ENCODE results near the gene OSER1. TPM values are rescaled to one million over a fixed set of nuclear protein-coding genes. Genes with fewer than 3 reads are reported as not detected.

OSER1 gene
- total RNA-seq, 1 experiment from 2014 or later, result 34.8 TPM

- ChIA-PET CTCF (no interaction called here), POLR2A (ENCODE audit: unreplicated experiment) (no interaction called here)
- Histone ChIP-seq H3K4me2 (ENCODE audit: low read length) (no peak overlapping the region), H3F3A (ENCODE audit: low read length, unreplicated experiment) (no peaks in the 10 kb centered on the region), H3K27ac (ENCODE audit: low read length) (no peak overlapping the region), H2AFZ (ENCODE audit: low read length) (no peak overlapping the region), H3K79me2 (ENCODE audit: low read length) (no peaks in the 10 kb centered on the region), H3K9ac (ENCODE audit: low read length) (no peak overlapping the region), H3K4me1 (ENCODE audit: insufficient read depth, low read length) (no peaks in the 10 kb centered on the region), H4K20me1 (ENCODE audit: low read length) (no peaks in the 10 kb centered on the region), H3K9me2 (replicated peaks; ENCODE audit: low read length) (no peaks in the 10 kb centered on the region), H3K27me3 (ENCODE audit: low read length) (no peaks in the 10 kb centered on the region), H3K4me3 (ENCODE audit: low read length) (no peak overlapping the region), H3K9me3 (ENCODE audit: low read length) (no peaks in the 10 kb centered on the region), H3K36me3 (ENCODE audit: low read depth, low read length) (no peaks in the 10 kb centered on the region)
- intact Hi-C loops (cut with micrococcal nuclease), result no loop called here
- DNase-seq, result no peak
- no peak for ATAC-seq
- no TSS peak for BruUV-seq (replicated peaks)
- TF ChIP-seq EZH2phosphoT487 (IDR thresholded peaks at IDR 0.05; ENCODE audit: borderline replicate concordance, low read length) (no peak), CTCF (conservative IDR thresholded peaks at IDR 0.05; ENCODE audit: low read depth, low read length) (no peak), EZH2 (IDR thresholded peaks at IDR 0.05; ENCODE audit: low read length, unreplicated experiment) (no peak)
Measured at GRCh38 chr20:44256961-44257360, 46.4 kb upstream of the OSER1 start.

- Histone ChIP-seq H3K36me3 (ENCODE audit: low read depth, low read length) (no peaks in the 10 kb centered on the region), H4K20me1 (ENCODE audit: low read length) (no peaks in the 10 kb centered on the region), H3K27ac (ENCODE audit: low read length) (no peak overlapping the region), H3K79me2 (ENCODE audit: low read length) (no peaks in the 10 kb centered on the region), H3K27me3 (ENCODE audit: low read length) (no peaks in the 10 kb centered on the region), H3K9me3 (ENCODE audit: low read length) (no peaks in the 10 kb centered on the region), H2AFZ (ENCODE audit: low read length) (no peak overlapping the region), H3K4me2 (ENCODE audit: low read length) (no peak overlapping the region), H3K4me1 (ENCODE audit: insufficient read depth, low read length) (no peaks in the 10 kb centered on the region), H3K9me2 (replicated peaks; ENCODE audit: low read length) (no peaks in the 10 kb centered on the region), H3F3A (ENCODE audit: low read length, unreplicated experiment) (no peaks in the 10 kb centered on the region), H3K9ac (ENCODE audit: low read length) (no peak overlapping the region), H3K4me3 (ENCODE audit: low read length) (no peak overlapping the region)
- intact Hi-C loops (cut with micrococcal nuclease), result no loop called here
- ATAC-seq (no peak), DNase-seq (no peak)
- POLR2A ChIA-PET (ENCODE audit: unreplicated experiment), result interaction anchor here (0.7 kb wide), 1 partner anchor 8 kb away, joined by 6 read pairs; no protein-coding TSS in a partner anchor
- TF ChIP-seq EZH2phosphoT487 (IDR thresholded peaks at IDR 0.05; ENCODE audit: borderline replicate concordance, low read length) (no peak), EZH2 (IDR thresholded peaks at IDR 0.05; ENCODE audit: low read length, unreplicated experiment) (no peak), CTCF (conservative IDR thresholded peaks at IDR 0.05; ENCODE audit: low read depth, low read length) (no peak)
- BruUV-seq (replicated peaks), result no TSS peak
- CTCF ChIA-PET, result no interaction called here
Measured at GRCh38 chr20:44255942-44256341, 45.4 kb upstream of the OSER1 start.

- no peak overlapping the region for H3K27ac ChIP-seq (ENCODE audit: low read length)
- no peak overlapping the region for H3K4me2 ChIP-seq (ENCODE audit: low read length)
- no peaks in the 10 kb centered on the region for H3K36me3 ChIP-seq (ENCODE audit: low read depth, low read length)
- intact Hi-C loops (cut with micrococcal nuclease), result no loop called here
- BruUV-seq (replicated peaks), result no TSS peak
- no peaks in the 10 kb centered on the region for H3K79me2 ChIP-seq (ENCODE audit: low read length)
- no peak overlapping the region for H3K4me3 ChIP-seq (ENCODE audit: low read length)
- no peaks in the 10 kb centered on the region for H3K9me2 ChIP-seq (replicated peaks; ENCODE audit: low read length)
- no peak for ATAC-seq
- H3K27me3 ChIP-seq (ENCODE audit: low read length), result no peaks in the 10 kb centered on the region
- TF ChIP-seq EZH2 (IDR thresholded peaks at IDR 0.05; ENCODE audit: low read length, unreplicated experiment), result no peak
- TF ChIP-seq CTCF (conservative IDR thresholded peaks at IDR 0.05; ENCODE audit: low read depth, low read length), result no peak
- no peak for TF ChIP-seq EZH2phosphoT487 (IDR thresholded peaks at IDR 0.05; ENCODE audit: borderline replicate concordance, low read length)
- no peaks in the 10 kb centered on the region for H4K20me1 ChIP-seq (ENCODE audit: low read length)
- DNase-seq, result no peak
- H3K4me1 ChIP-seq (ENCODE audit: insufficient read depth, low read length), result no peaks in the 10 kb centered on the region
- POLR2A ChIA-PET (ENCODE audit: unreplicated experiment), result no interaction called here
- H3K9me3 ChIP-seq (ENCODE audit: low read length), result no peaks in the 10 kb centered on the region
- CTCF ChIA-PET, result no interaction called here
- H3K9ac ChIP-seq (ENCODE audit: low read length), result no peak overlapping the region
- no peak overlapping the region for H2AFZ ChIP-seq (ENCODE audit: low read length)
- H3F3A ChIP-seq (ENCODE audit: low read length, unreplicated experiment), result no peaks in the 10 kb centered on the region
Measured at GRCh38 chr20:44254073-44254472, 43.5 kb upstream of the OSER1 start.
